ENCODE data around the gene BDH1.
A peak's percentile ranks its signal among the peaks of the same experiment; 100 is the strongest.

Gene BDH1

GRCh38 chr3:197471221-197472010, 84.4 kb downstream of the BDH1 start:
- peaks cover 50% of the 10 kb centered on the region for H3K4me1 ChIP-seq (ENCODE audit: control insufficient read depth, insufficient read depth, low read length)

GRCh38 chr3:197468866-197469382, 86.8 kb downstream of the BDH1 start:
- Histone ChIP-seq H3K9me3 (ENCODE audit: control insufficient read depth, low read length) (no peaks in the 10 kb centered on the region), H3K27me3 (replicated peaks; ENCODE audit: control insufficient read depth, insufficient read depth, low read length) (no peaks in the 10 kb centered on the region), H3K4me3 (ENCODE audit: low read length) (no peak overlapping the region), H3K4me1 (ENCODE audit: control insufficient read depth, insufficient read depth, low read length) (peaks cover 57% of the 10 kb centered on the region), H3K9ac (ENCODE audit: low read length) (no peak overlapping the region), H3K36me3 (ENCODE audit: control insufficient read depth, insufficient read depth, low read length, severe bottlenecking) (no peaks in the 10 kb centered on the region)
- peak; percentile 58 for DNase-seq (ENCODE audit: low read depth)

More at GRCh38 chr3:197471221-197472010, 84.4 kb downstream of the BDH1 start:
- Histone ChIP-seq H3K4me3 (ENCODE audit: low read length) (no peak overlapping the region), H3K36me3 (ENCODE audit: control insufficient read depth, insufficient read depth, low read length, severe bottlenecking) (no peaks in the 10 kb centered on the region), H3K27me3 (replicated peaks; ENCODE audit: control insufficient read depth, insufficient read depth, low read length) (peaks cover 10% of the 10 kb centered on the region), H3K9ac (ENCODE audit: low read length) (no peak overlapping the region), H3K9me3 (ENCODE audit: control insufficient read depth, low read length) (no peaks in the 10 kb centered on the region)
- DNase-seq (ENCODE audit: low read depth), result no peak

GRCh38 chr3:197468167-197468566, 87.6 kb downstream of the BDH1 start:
- H3K9ac ChIP-seq (ENCODE audit: low read length), result peak overlapping the region; percentile 41
- no peak overlapping the region for H3K4me3 ChIP-seq (ENCODE audit: low read length)
- H3K27me3 ChIP-seq (replicated peaks; ENCODE audit: control insufficient read depth, insufficient read depth, low read length), result no peaks in the 10 kb centered on the region
- peaks cover 57% of the 10 kb centered on the region for H3K4me1 ChIP-seq (ENCODE audit: control insufficient read depth, insufficient read depth, low read length)
- H3K9me3 ChIP-seq (ENCODE audit: control insufficient read depth, low read length), result no peaks in the 10 kb centered on the region
- H3K36me3 ChIP-seq (ENCODE audit: control insufficient read depth, insufficient read depth, low read length, severe bottlenecking), result no peaks in the 10 kb centered on the region
- DNase-seq (ENCODE audit: low read depth), result peak; percentile 31

- peaks cover 43% of the 10 kb centered on the region for H3K4me1 ChIP-seq (ENCODE audit: control insufficient read depth, insufficient read depth, low read length)
- peak overlapping the region; percentile 67 for H3K4me3 ChIP-seq (ENCODE audit: low read length)
- H3K9ac ChIP-seq (ENCODE audit: low read length), result peak overlapping the region; percentile 79
- no peaks in the 10 kb centered on the region for H3K36me3 ChIP-seq (ENCODE audit: control insufficient read depth, insufficient read depth, low read length, severe bottlenecking)
- H3K27me3 ChIP-seq (replicated peaks; ENCODE audit: control insufficient read depth, insufficient read depth, low read length), result no peaks in the 10 kb centered on the region
- DNase-seq (ENCODE audit: low read depth), result peak; percentile 85
- H3K9me3 ChIP-seq (ENCODE audit: control insufficient read depth, low read length), result no peaks in the 10 kb centered on the region
Observed at GRCh38 chr3:197466586-197467399, 89.0 kb downstream of the BDH1 start.

GRCh38 chr3:197465996-197466549, 89.7 kb downstream of the BDH1 start:
- H3K4me1 ChIP-seq (ENCODE audit: control insufficient read depth, insufficient read depth, low read length), result peaks cover 40% of the 10 kb centered on the region
- H3K9ac ChIP-seq (ENCODE audit: low read length), result peak overlapping the region; percentile 79
- DNase-seq (ENCODE audit: low read depth), result peak; percentile 72
- no peaks in the 10 kb centered on the region for H3K27me3 ChIP-seq (replicated peaks; ENCODE audit: control insufficient read depth, insufficient read depth, low read length)
- no peaks in the 10 kb centered on the region for H3K36me3 ChIP-seq (ENCODE audit: control insufficient read depth, insufficient read depth, low read length, severe bottlenecking)
- H3K4me3 ChIP-seq (ENCODE audit: low read length), result no peak overlapping the region
- H3K9me3 ChIP-seq (ENCODE audit: control insufficient read depth, low read length), result no peaks in the 10 kb centered on the region

GRCh38 chr3:197465197-197465995, 90.4 kb downstream of the BDH1 start:
- no peak for DNase-seq (ENCODE audit: low read depth)
- no peaks in the 10 kb centered on the region for H3K36me3 ChIP-seq (ENCODE audit: control insufficient read depth, insufficient read depth, low read length, severe bottlenecking)
- H3K4me1 ChIP-seq (ENCODE audit: control insufficient read depth, insufficient read depth, low read length), result peaks cover 40% of the 10 kb centered on the region
- no peak overlapping the region for H3K4me3 ChIP-seq (ENCODE audit: low read length)
- H3K9me3 ChIP-seq (ENCODE audit: control insufficient read depth, low read length), result no peaks in the 10 kb centered on the region
- H3K27me3 ChIP-seq (replicated peaks; ENCODE audit: control insufficient read depth, insufficient read depth, low read length), result no peaks in the 10 kb centered on the region
- no peak overlapping the region for H3K9ac ChIP-seq (ENCODE audit: low read length)

- no peaks in the 10 kb centered on the region for H3K9me3 ChIP-seq (ENCODE audit: control insufficient read depth, low read length)
- H3K27me3 ChIP-seq (replicated peaks; ENCODE audit: control insufficient read depth, insufficient read depth, low read length), result no peaks in the 10 kb centered on the region
- H3K4me3 ChIP-seq (ENCODE audit: low read length), result no peak overlapping the region
- no peaks in the 10 kb centered on the region for H3K36me3 ChIP-seq (ENCODE audit: control insufficient read depth, insufficient read depth, low read length, severe bottlenecking)
- no peak for DNase-seq (ENCODE audit: low read depth)
- peaks cover 40% of the 10 kb centered on the region for H3K4me1 ChIP-seq (ENCODE audit: control insufficient read depth, insufficient read depth, low read length)
- no peak overlapping the region for H3K9ac ChIP-seq (ENCODE audit: low read length)
Observed at GRCh38 chr3:197464794-197465193, 91.0 kb downstream of the BDH1 start.

GRCh38 chr3:197463279-197463678, 92.5 kb downstream of the BDH1 start:
- no peaks in the 10 kb centered on the region for H3K9me3 ChIP-seq (ENCODE audit: control insufficient read depth, low read length)
- peak; percentile 35 for DNase-seq (ENCODE audit: low read depth)
- H3K36me3 ChIP-seq (ENCODE audit: control insufficient read depth, insufficient read depth, low read length, severe bottlenecking), result no peaks in the 10 kb centered on the region
- H3K27me3 ChIP-seq (replicated peaks; ENCODE audit: control insufficient read depth, insufficient read depth, low read length), result peaks cover 2% of the 10 kb centered on the region
- no peak overlapping the region for H3K4me3 ChIP-seq (ENCODE audit: low read length)
- H3K9ac ChIP-seq (ENCODE audit: low read length), result no peak overlapping the region
- peaks cover 28% of the 10 kb centered on the region for H3K4me1 ChIP-seq (ENCODE audit: control insufficient read depth, insufficient read depth, low read length)

GRCh38 chr3:197462808-197463207, 93.0 kb downstream of the BDH1 start:
- H3K36me3 ChIP-seq (ENCODE audit: control insufficient read depth, insufficient read depth, low read length, severe bottlenecking), result no peaks in the 10 kb centered on the region

GRCh38 chr3:197460639-197461038, 95.1 kb downstream of the BDH1 start:
- peaks cover 3% of the 10 kb centered on the region for H3K27me3 ChIP-seq (replicated peaks; ENCODE audit: control insufficient read depth, insufficient read depth, low read length)
- no peak overlapping the region for H3K9ac ChIP-seq (ENCODE audit: low read length)
- no peak for DNase-seq (ENCODE audit: low read depth)
- H3K9me3 ChIP-seq (ENCODE audit: control insufficient read depth, low read length), result no peaks in the 10 kb centered on the region
- peaks cover 20% of the 10 kb centered on the region for H3K4me1 ChIP-seq (ENCODE audit: control insufficient read depth, insufficient read depth, low read length)
- H3K36me3 ChIP-seq (ENCODE audit: control insufficient read depth, insufficient read depth, low read length, severe bottlenecking), result no peaks in the 10 kb centered on the region
- H3K4me3 ChIP-seq (ENCODE audit: low read length), result no peak overlapping the region

More at GRCh38 chr3:197462808-197463207, 93.0 kb downstream of the BDH1 start:
- no peaks in the 10 kb centered on the region for H3K9me3 ChIP-seq (ENCODE audit: control insufficient read depth, low read length)
- no peak for DNase-seq (ENCODE audit: low read depth)
- H3K4me1 ChIP-seq (ENCODE audit: control insufficient read depth, insufficient read depth, low read length), result peaks cover 23% of the 10 kb centered on the region
- H3K9ac ChIP-seq (ENCODE audit: low read length), result no peak overlapping the region
- no peak overlapping the region for H3K4me3 ChIP-seq (ENCODE audit: low read length)
- peaks cover 3% of the 10 kb centered on the region for H3K27me3 ChIP-seq (replicated peaks; ENCODE audit: control insufficient read depth, insufficient read depth, low read length)
